Loucy (cell line): ENCODE data around the gene SCG2.

ENCODE experiments used
- EZH2phosphoT487 ChIP-seq: fragments of 200-600 bp; IDR thresholded peaks from 2 replicates; pipeline ENCODE4 v1.6.1; 2018; ENCODE audit warnings: antibody characterized with exemption, mild to moderate bottlenecking, moderate library complexity, borderline replicate concordance
- TF ChIP-seq, protein P1 (sequence below): fragments of 200-600 bp; sonication (generic); conservative IDR thresholded peaks from 2 replicates; pipeline ENCODE4 v1.5.1; 2014; ENCODE audit warnings: mild to moderate bottlenecking, antibody characterized with exemption, low read length

DNA sequence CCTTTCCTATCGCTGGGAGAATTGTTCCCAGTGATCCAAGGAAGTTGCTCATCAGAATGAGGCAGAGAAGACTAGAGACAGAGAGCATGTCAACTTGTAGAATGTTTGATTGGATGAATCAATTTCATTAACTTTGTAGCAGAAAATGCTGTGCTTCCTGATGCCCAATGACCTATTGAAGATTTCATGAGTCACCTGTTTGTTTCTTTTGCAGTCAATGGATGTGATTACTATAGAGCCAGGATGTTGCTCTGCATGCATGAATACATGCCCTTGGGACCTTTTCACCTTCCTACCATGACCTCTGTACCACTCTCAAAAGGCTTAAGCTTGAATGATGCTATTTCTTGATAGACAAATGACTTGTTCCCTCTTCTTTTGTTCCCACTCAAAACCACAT lies 23.3 kb downstream of the SCG2 start:
- TF ChIP-seq, protein P1, sequence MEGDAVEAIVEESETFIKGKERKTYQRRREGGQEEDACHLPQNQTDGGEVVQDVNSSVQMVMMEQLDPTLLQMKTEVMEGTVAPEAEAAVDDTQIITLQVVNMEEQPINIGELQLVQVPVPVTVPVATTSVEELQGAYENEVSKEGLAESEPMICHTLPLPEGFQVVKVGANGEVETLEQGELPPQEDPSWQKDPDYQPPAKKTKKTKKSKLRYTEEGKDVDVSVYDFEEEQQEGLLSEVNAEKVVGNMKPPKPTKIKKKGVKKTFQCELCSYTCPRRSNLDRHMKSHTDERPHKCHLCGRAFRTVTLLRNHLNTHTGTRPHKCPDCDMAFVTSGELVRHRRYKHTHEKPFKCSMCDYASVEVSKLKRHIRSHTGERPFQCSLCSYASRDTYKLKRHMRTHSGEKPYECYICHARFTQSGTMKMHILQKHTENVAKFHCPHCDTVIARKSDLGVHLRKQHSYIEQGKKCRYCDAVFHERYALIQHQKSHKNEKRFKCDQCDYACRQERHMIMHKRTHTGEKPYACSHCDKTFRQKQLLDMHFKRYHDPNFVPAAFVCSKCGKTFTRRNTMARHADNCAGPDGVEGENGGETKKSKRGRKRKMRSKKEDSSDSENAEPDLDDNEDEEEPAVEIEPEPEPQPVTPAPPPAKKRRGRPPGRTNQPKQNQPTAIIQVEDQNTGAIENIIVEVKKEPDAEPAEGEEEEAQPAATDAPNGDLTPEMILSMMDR: no peak
- no peak for TF ChIP-seq EZH2phosphoT487
